GM19238 (cell line): ENCODE measurements around the gene SWSAP1.
A peak's percentile ranks its signal among the peaks of the same experiment; 100 is the strongest.
"Not testable (repeated sequence)": the region's sequence is repeated elsewhere in the genome, so short reads cannot be mapped to it uniquely, and the experiment has no call there.

Experiments
- DNase-seq: peaks from one replicate; pipeline ENCODE4 v3.0.0; 2011; ENCODE audit warnings: low spot score; ENCODE audit not compliant: insufficient read length

SWSAP1 gene

GRCh38 chr19:11354102-11354501, 20.4 kb upstream of the SWSAP1 start:
- not testable (repeated sequence) for DNase-seq

GRCh38 chr19:11355160-11356073, 19.0 kb upstream of the SWSAP1 start, which contains the start of gene PLPPR2:
PLPPR2 (plus strand) TSS chr19:11355432; CDS start chr19:11357674, 2,242 bp downstream.
- peak; percentile 83 for DNase-seq

- no peak for DNase-seq
Measured at GRCh38 chr19:11356074-11356397, 18.4 kb upstream of the SWSAP1 start.

GRCh38 chr19:11356676-11357550, 17.6 kb upstream of the SWSAP1 start:
- DNase-seq: no peak

GRCh38 chr19:11359421-11359820, 15.0 kb upstream of the SWSAP1 start:
- no peak for DNase-seq

- DNase-seq: no peak
Measured at GRCh38 chr19:11361037-11361770, 13.3 kb upstream of the SWSAP1 start.

GRCh38 chr19:11361771-11362731, 12.4 kb upstream of the SWSAP1 start:
- no peak for DNase-seq

- no peak for DNase-seq
Measured at GRCh38 chr19:11363881-11364280, 10.6 kb upstream of the SWSAP1 start.

GRCh38 chr19:11364296-11364904, 10.1 kb upstream of the SWSAP1 start:
- no peak for DNase-seq

GRCh38 chr19:11364935-11365334, 9.5 kb upstream of the SWSAP1 start:
- DNase-seq: no peak

- DNase-seq: no peak
Measured at GRCh38 chr19:11365557-11366117, 8.8 kb upstream of the SWSAP1 start.

GRCh38 chr19:11367528-11367927, 6.9 kb upstream of the SWSAP1 start:
- no peak for DNase-seq

GRCh38 chr19:11370744-11371143, 3.7 kb upstream of the SWSAP1 start:
- DNase-seq: no peak

GRCh38 chr19:11373166-11373884, 1.1 kb upstream of the SWSAP1 start:
- no peak for DNase-seq

- no peak for DNase-seq
Measured at GRCh38 chr19:11373885-11374432, 507 bp upstream of the SWSAP1 start.

- DNase-seq: no peak
Measured at GRCh38 chr19:11375143-11375948, 880 bp downstream of the SWSAP1 start.

- DNase-seq: no peak
Measured at GRCh38 chr19:11377237-11377636, 2.8 kb downstream of the SWSAP1 start.

- DNase-seq: no peak
Measured at GRCh38 chr19:11377756-11378155, 3.3 kb downstream of the SWSAP1 start.
